Lower leg skin (tissue), 4 donors: ENCODE results near the gene OR52K1. TPM values are rescaled to one million over a fixed set of nuclear protein-coding genes. Genes with fewer than 3 reads are reported as not detected.

Source experiments
- DNase-seq, 2 donors: peaks; one replicate each; pipeline ENCODE4 v3.0.0-alpha.2; 2019; ENCODE audit warnings: low spot score in 2 of 2
- H3K4me3 ChIP-seq: fragments of 200-600 bp; sonication (generic); 2 replicates; pipeline ENCODE4 v1.5.1; 2017; ENCODE audit warnings: mild to moderate bottlenecking, low read depth; ENCODE audit not compliant: poor library complexity, severe bottlenecking
- POLR2A ChIP-seq, 2 donors: fragments of 450-650 bp; IDR thresholded peaks; one replicate each; pipeline ENCODE4 v1.6.1; 2016 to 2017; ENCODE audit warnings: antibody characterized with exemption in 2 of 2, mild to moderate bottlenecking in 1 of 2, moderate library complexity in 1 of 2
- WGBS, 2 donors: methylation state at CpG; one replicate each; pipeline ENCODE4 v1.1.5; 2018; 5-methylcytosine and 5-hydroxymethylcytosine counted together
- intact Hi-C: fragments of 100-400 bp; cut with DNase I; formaldehyde crosslinking; loops from one replicate; pipeline ENCODE4 v1.15.0; 2023; ENCODE audit warnings: low total_unique reads
- total RNA-seq, 4 donors: library from RNA; depleted of rRNA; stranded (reverse); fragments of >200 nt; gene quantifications; one replicate each; pipeline ENCODE4 v1.1.0, GENCODE V29; 2016
- TF ChIP-seq, protein P1 (sequence below), 3 donors: fragments of 450-650 bp; IDR thresholded peaks; one replicate each; pipeline ENCODE4 v1.5.1; 2016; ENCODE audit warnings: antibody characterized with exemption in 3 of 3, mild to moderate bottlenecking in 3 of 3, moderate library complexity in 2 of 3

OR52K1 gene
- total RNA-seq, 4 donors from 2014 or later: not detected

DNA sequence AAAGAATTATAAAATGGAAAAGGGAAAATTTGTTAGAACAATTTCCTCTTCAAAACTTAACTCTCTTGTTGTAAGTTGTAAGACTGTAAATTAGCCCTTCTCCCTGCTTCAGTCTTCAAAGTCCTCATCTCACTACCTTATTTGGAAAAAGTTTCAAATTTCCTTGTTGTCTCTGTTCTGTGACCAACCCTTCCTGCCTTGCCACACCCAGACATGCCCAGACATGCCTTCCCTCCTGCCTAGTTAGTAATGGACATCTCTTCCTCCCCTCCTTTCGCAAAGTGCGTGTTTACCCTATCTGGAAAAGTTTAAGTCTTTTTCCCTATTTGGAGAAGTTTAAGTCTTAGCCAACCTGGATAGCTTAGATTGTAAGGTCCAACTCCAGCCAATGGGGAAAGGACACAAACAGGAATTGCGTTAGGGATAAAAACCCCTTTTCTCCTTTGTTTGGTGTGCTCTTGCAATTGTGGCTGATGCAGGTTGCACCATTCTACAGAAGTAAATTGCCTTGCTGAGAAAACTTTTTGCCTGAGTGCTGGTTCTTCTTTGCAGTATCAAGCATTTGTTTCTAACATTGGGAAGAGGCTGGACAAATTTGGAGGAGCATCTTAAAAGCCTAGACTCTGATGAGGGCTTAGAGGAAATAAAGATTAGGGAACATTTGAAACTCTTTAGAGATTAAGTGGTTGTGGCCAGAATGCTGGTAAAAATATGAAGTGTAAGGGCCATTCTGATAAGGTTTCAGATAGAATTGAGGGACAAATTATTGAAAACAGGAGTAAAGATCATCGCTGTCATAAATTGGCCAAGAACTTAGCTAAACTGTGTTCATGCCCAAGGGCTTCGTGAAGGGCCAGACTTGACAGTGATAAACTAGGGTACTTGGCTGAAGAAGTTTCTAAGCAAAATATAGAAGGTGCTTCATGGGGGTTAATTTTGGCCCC lies 18.0 kb upstream of the OR52K1 start:
- TF ChIP-seq, protein P1, sequence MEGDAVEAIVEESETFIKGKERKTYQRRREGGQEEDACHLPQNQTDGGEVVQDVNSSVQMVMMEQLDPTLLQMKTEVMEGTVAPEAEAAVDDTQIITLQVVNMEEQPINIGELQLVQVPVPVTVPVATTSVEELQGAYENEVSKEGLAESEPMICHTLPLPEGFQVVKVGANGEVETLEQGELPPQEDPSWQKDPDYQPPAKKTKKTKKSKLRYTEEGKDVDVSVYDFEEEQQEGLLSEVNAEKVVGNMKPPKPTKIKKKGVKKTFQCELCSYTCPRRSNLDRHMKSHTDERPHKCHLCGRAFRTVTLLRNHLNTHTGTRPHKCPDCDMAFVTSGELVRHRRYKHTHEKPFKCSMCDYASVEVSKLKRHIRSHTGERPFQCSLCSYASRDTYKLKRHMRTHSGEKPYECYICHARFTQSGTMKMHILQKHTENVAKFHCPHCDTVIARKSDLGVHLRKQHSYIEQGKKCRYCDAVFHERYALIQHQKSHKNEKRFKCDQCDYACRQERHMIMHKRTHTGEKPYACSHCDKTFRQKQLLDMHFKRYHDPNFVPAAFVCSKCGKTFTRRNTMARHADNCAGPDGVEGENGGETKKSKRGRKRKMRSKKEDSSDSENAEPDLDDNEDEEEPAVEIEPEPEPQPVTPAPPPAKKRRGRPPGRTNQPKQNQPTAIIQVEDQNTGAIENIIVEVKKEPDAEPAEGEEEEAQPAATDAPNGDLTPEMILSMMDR (IDR thresholded peaks at IDR 0.05): no peak
- TF ChIP-seq POLR2A (IDR thresholded peaks at IDR 0.05): no peak
- intact Hi-C loops: no loop called here

GRCh38 chr11:4465407-4465806 lies 17.0 kb upstream of the OR52K1 start:
- intact Hi-C loops: no loop called here
- TF ChIP-seq POLR2A (IDR thresholded peaks at IDR 0.05): no peak
- TF ChIP-seq, protein P1 (IDR thresholded peaks at IDR 0.05): no peak
- WGBS, 2 donors: 45 to 91% methylated on average over 1 of the region's 1 CpG
- H3K4me3 ChIP-seq: no peak overlapping the region
- DNase-seq: no peak

More for the DNA sequence above, 18.0 kb upstream of the OR52K1 start:
- WGBS, 2 donors: 82 to 93% methylated on average over 5 of the region's 5 CpGs
- no peak overlapping the region for H3K4me3 ChIP-seq
- no peak for DNase-seq

GRCh38 chr11:4466131-4466870 lies 16.1 kb upstream of the OR52K1 start:
- no peak for DNase-seq
- no peak for TF ChIP-seq POLR2A (IDR thresholded peaks at IDR 0.05)
- TF ChIP-seq, protein P1 (IDR thresholded peaks at IDR 0.05): no peak
- WGBS, 2 donors: 43 to 56% methylated on average over 5 of the region's 5 CpGs
- no peak overlapping the region for H3K4me3 ChIP-seq
- intact Hi-C loops: no loop called here

DNA sequence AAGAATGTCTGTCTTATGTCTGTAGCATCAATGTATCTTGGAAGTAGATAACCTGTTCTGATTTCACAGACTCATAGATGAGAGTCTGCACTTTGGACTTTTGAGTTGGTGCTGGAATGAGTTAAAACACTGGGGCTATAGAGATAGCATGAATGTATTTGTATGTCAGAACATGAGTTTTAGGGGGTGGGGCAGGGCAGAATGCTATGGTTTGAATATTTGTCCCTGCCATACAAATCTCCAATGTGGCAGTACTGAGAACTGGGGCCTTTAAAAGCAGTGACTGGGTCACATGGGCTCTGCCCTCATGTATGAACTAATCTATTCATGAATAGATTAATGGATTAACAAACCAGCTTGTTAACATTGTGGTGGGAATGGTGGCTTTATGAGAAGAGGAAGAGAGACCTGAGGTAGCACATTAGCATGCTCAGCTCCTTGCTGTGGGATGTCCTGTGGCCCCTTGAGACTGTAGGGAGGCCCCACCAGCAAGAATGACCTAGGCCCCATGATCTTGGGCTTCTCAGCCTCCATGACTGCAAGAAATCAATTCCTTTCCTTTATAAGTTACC lies 15.5 kb upstream of the OR52K1 start:
- intact Hi-C loops: no loop called here
- TF ChIP-seq POLR2A (IDR thresholded peaks at IDR 0.05): no peak
- TF ChIP-seq, protein P1 (IDR thresholded peaks at IDR 0.05): no peak
- no peak for DNase-seq

GRCh38 chr11:4467811-4468606 lies 14.4 kb upstream of the OR52K1 start:
- TF ChIP-seq POLR2A (IDR thresholded peaks at IDR 0.05): no peak
- TF ChIP-seq, protein P1 (IDR thresholded peaks at IDR 0.05): no peak
- intact Hi-C loops: no loop called here
- 71 to 81% methylated on average over 3 of the region's 3 CpGs for WGBS, 2 donors
- no peak for DNase-seq
- H3K4me3 ChIP-seq: no peak overlapping the region

More for the DNA sequence above, 15.5 kb upstream of the OR52K1 start:
- H3K4me3 ChIP-seq: no peak overlapping the region
